ENCODE measurements around the gene SUGCT. TPM values are rescaled to one million over a fixed set of nuclear protein-coding genes. Genes with fewer than 3 reads are reported as not detected.

Gene SUGCT
- total and polyA plus RNA-seq, 9 of the 15 experiments (the other 6 are each of a cell fraction or from before 2014, with no cell fraction given) = 0.58 to 2.5 (median 1.4) TPM

- TF ChIP-seq HDAC3 (IDR thresholded peaks at IDR 0.05; ENCODE audit: borderline replicate concordance, partially characterized antibody) = no peak
- TF ChIP-seq POLR3G (IDR thresholded peaks at IDR 0.05; ENCODE audit: extremely low read depth, insufficient read length, insufficient replicate concordance) = no peak
- no peak for TF ChIP-seq ZNF212 (CRISPR knock-in tag; IDR thresholded peaks at IDR 0.05)
- no peak for TF ChIP-seq XRCC5 (IDR thresholded peaks at IDR 0.05; ENCODE audit: low read depth, low read length)
- TF ChIP-seq RBM34 (IDR thresholded peaks at IDR 0.05; ENCODE audit: borderline replicate concordance, insufficient read depth, low read length) = no peak
- TF ChIP-seq HDAC2 (IDR thresholded peaks at IDR 0.05) = no peak
These were observed 607.5 kb downstream of the SUGCT start (continued) for GRCh38 chr7:40742270-40742669.

- no peak for FAIRE-seq
- Histone ChIP-seq H3K4me3 (no peak overlapping the region), H3K9me3 (replicated peaks; ENCODE audit: control insufficient read depth, insufficient read depth, low read depth, low read length) (no peaks in the 10 kb centered on the region), H3K9me1 (ENCODE audit: control insufficient read depth, insufficient read depth, low read length) (no peaks in the 10 kb centered on the region), H4K20me1 (replicated peaks; ENCODE audit: control insufficient read depth, insufficient read depth, low read length) (no peaks in the 10 kb centered on the region), H3K27me3 (ENCODE audit: control insufficient read depth in 2 of 2, insufficient read depth in 2 of 2, low read length in 2 of 2) (no peaks in the 10 kb centered on the region), H3K9ac (ENCODE audit: insufficient read depth in 1 of 2, low read depth in 2 of 2, low read length in 2 of 2) (no peak overlapping the region), H3K79me2 (ENCODE audit: control insufficient read depth, insufficient read depth, low read length) (no peaks in the 10 kb centered on the region), H3K4me1 (replicated peaks in 1 of 2; ENCODE audit: control insufficient read depth in 2 of 2, insufficient read depth in 2 of 2, low read length in 2 of 2) (no peaks in the 10 kb centered on the region), H2AFZ (ENCODE audit: low read depth, low read length) (no peak overlapping the region), H3K4me2 (ENCODE audit: insufficient read depth, low read length) (no peak overlapping the region), H3K27ac (ENCODE audit: extremely low read depth, low read depth, low read length) (no peak overlapping the region), H3K36me3 (ENCODE audit: control insufficient read depth, insufficient read depth, low read length) (no peaks in the 10 kb centered on the region)
- TF ChIP-seq KLF6 (CRISPR knock-in tag; IDR thresholded peaks at IDR 0.05; ENCODE audit: borderline replicate concordance) (no peak), ZC3H8 (IDR thresholded peaks at IDR 0.05) (no peak), MXI1 (IDR thresholded peaks at IDR 0.05; ENCODE audit: low read depth, low read length) (no peak), DEAF1 (CRISPR knock-in tag; IDR thresholded peaks at IDR 0.05) (no peak)
- DNase-seq (ENCODE audit: extremely low read depth in 1 of 4, low spot score in 3 of 4) = no peak
- ChIA-PET CTCF (ENCODE audit: low intra/inter-chr PET ratio) (no interaction called here), POLR2A (no interaction called here)
- no peak for ATAC-seq
- in situ Hi-C loops (cut with MboI) = no loop called here
- no TSS peak for BruUV-seq (replicated peaks)
- intact Hi-C loops (cut with micrococcal nuclease) = no loop called here
- 2% methylated on average over 12 of the region's 12 CpGs for WGBS (ENCODE audit: insufficient coverage, low coverage, missing lambda C conversion rate)
These were observed 612.2 kb downstream of the SUGCT start for GRCh38 chr7:40746841-40747556.

Measured in K562 (cell line).